ENCODE results near the gene RASSF1. TPM values are rescaled to one million over a fixed set of nuclear protein-coding genes. Genes with fewer than 3 reads are reported as not detected.

Gene RASSF1
- total RNA-seq, 1 donor from 2014 or later, result 34.9 TPM

DNA sequence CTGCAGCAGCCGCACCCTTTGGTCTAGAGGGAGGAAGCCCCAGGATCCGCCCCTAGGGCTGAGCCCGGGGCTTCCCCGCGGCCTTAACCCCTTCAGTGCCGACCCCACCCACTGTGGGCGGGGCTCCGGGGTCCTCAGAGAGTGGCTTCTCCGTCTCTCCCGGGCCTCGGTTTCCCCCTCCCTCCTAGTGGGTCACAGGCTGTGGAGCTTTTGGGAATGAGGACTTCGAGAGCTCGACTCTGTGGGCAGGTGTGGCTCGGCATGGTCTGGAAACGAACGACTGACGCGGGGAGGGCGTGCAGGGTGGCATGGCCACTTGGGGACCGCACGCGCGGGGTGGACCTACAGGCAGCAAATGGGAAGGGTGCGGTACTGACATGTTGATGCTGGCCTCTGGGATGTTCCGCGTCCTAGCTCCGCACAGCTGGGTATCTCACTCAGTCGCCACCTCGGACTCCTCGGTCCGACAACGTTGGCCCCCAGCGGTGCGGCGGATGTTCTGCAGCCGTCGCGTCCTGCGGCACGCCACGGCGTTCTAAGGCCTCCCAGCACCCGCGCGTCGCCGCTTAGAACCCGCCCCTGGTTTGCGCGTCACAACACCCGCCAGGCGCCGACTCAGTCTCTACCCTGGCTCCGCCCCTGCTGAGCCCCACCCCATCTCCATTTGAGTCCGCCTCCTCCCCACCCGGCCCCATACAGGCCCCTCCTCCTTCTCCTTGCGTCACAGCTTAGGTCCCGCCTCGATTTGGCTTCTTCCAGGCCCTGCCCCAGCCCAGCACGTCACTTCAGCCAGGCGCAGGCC lies 41.6 kb downstream of the RASSF1 start, which contains the start of the genes HYAL3 and NAA80:
HYAL3 (minus strand) TSS at position 570 of the 802 bp plus-strand sequence. CDS start 3,803 bp downstream, outside the sequence.
NAA80 (minus strand) TSS at position 570 of the 802 bp plus-strand sequence. CDS start 1,942 bp downstream, outside the sequence.
- peak; percentile 30 to 58 (median 39) for TF ChIP-seq CTCF (IDR thresholded peaks at IDR 0.05)
- peak within 1 kb of the TSS; percentile 90 to 91 for H3K27ac ChIP-seq
- H3K4me1 ChIP-seq, result peaks cover 13 to 19% of the 10 kb centered on the region in 2 donors
- H3K4me3 ChIP-seq, result peak within 1 kb of the TSS; percentile 85 to 89
- no peaks in the 10 kb centered on the region for H3K9me3 ChIP-seq
- intact Hi-C loops (cut with DNase I), result loop anchor here (1.0 to 2.0 kb wide), 2 partner anchors 22 to 34 kb away; no protein-coding TSS in a partner anchor
- DNase-seq (ENCODE audit: low spot score in 2 of 2), result peak; percentile 96 to 100
- no peaks in the 10 kb centered on the region for H3K27me3 ChIP-seq
- H3K36me3 ChIP-seq, result peaks cover 0 to 10% of the 10 kb centered on the region in 2 donors

DNA sequence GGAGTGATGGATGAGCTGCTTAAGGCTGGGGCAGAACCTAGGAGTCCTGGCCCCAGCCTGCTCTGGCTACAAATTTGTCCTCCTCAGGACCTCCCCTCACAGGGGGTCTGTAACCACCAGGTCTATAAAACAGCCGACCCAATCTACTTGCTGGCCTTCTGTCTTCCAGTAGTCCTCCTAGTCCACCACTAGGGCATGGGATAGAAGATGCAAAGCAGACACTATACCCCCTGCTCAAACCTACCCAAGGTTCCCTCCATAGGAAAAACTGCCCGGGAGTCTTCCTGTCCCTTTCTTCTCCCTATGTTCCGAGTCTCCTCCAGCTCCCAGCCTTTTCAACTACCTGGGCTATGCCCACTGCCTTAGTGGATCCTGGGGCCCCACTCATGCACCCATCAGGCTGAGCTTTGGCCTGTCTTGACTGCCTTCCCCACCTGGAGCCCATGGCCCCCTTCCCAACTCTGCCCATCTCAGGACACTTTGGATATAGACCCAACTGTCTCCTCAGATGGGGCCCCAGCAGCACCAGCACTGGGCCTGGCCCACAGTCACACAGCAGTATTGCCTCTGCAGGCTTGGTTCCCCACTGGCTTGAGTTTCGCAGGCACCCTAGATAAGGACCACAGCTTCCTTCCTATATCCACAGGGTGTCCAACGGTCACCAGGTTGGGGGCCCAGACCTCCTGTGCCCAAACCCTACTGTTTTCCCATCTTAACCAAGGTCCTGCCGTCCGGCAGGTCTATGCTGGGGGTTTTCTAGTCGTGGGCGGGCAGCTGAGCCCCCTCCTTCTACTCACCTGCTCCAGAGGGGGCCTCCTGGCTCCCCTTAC lies 42.5 kb downstream of the RASSF1 start:
- intact Hi-C loops (cut with DNase I), result loop anchor here (2.0 kb wide), 1 partner anchor 33 kb away; no protein-coding TSS in a partner anchor
- Histone ChIP-seq H3K27me3 (no peaks in the 10 kb centered on the region), H3K27ac (peak overlapping the region; percentile 90 to 91), H3K4me3 (peak overlapping the region; percentile 85 to 89), H3K4me1 (peaks cover 13 to 24% of the 10 kb centered on the region in 2 donors), H3K9me3 (no peaks in the 10 kb centered on the region), H3K36me3 (peaks cover 0 to 10% of the 10 kb centered on the region in 2 donors)
- DNase-seq (ENCODE audit: low spot score in 2 of 2), result no peak
- TF ChIP-seq CTCF (IDR thresholded peaks at IDR 0.05), result peak in 1 of 3 experiments; percentile 5

GRCh38 chr3:50297384-50297775 lies 43.3 kb downstream of the RASSF1 start:
- peaks cover 13 to 29% of the 10 kb centered on the region in 2 donors for H3K4me1 ChIP-seq
- DNase-seq (ENCODE audit: low spot score in 2 of 2), result no peak
- intact Hi-C loops (cut with DNase I), result no loop called here

DNA sequence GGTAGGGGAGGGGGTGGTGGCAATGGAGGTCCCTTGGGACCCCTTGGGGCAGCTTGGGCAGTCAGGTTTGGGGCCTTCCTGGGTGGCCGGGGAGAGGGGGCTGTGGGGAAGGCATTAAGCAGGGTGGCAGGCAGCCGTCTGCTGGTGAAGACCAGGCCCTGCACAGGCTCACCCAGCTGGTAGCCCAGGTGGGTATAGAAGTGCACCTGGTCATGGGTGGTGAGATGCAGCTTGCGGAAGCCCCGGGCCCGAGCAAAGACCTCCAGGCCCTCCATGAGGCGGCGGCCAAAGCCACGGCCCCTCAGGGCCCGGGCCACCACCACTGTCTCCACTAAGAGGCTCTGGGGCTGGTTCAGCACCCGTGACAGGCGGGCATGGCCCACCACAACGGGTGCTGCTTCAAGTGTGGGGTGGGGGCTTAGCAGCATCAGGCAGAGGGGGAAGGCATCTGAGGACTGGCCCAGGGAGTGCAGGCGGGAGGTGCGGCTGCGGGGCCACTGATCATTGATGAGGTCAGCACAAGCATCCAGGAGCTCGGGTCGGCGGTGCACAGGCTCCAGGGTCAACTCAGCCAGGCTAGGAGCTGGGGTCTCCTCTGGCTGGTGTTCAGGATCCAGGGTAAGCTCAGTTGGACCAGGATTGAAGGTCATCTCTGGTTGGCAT lies 43.8 kb downstream of the RASSF1 start:
- no peaks in the 10 kb centered on the region for H3K27me3 ChIP-seq
- TF ChIP-seq CTCF (IDR thresholded peaks at IDR 0.05), result no peak
- no peak overlapping the region for H3K4me3 ChIP-seq
- intact Hi-C loops (cut with DNase I), result no loop called here
- peaks cover 13 to 29% of the 10 kb centered on the region in 2 donors for H3K4me1 ChIP-seq
- no peak for DNase-seq (ENCODE audit: low spot score in 2 of 2)
- H3K36me3 ChIP-seq, result peaks cover 0 to 10% of the 10 kb centered on the region in 2 donors
- H3K9me3 ChIP-seq, result no peaks in the 10 kb centered on the region
- no peak overlapping the region for H3K27ac ChIP-seq

More at GRCh38 chr3:50297384-50297775, 43.3 kb downstream of the RASSF1 start:
- Histone ChIP-seq H3K4me3 (no peak overlapping the region), H3K27ac (peak overlapping the region in 1 of 2 donors; percentile 91), H3K9me3 (no peaks in the 10 kb centered on the region), H3K36me3 (peaks cover 0 to 10% of the 10 kb centered on the region in 2 donors), H3K27me3 (no peaks in the 10 kb centered on the region)
- TF ChIP-seq CTCF (IDR thresholded peaks at IDR 0.05), result no peak

Data from ascending aorta (tissue), 2 donors.